Daoy (cell line): ENCODE results near the gene CRADD. TPM values are rescaled to one million over a fixed set of nuclear protein-coding genes. Genes with fewer than 3 reads are reported as not detected.
"Not testable (repeated sequence)": the region's sequence is repeated elsewhere in the genome, so short reads cannot be mapped to it uniquely, and the experiment has no call there.

Experiments used
- DNase-seq: peaks from one replicate; pipeline ENCODE4 v3.0.0-alpha.2; 2015; ENCODE audit warnings: low read depth
- total RNA-seq: library from RNA; depleted of rRNA; stranded (reverse); fragments of >200 nt; shearing (Covaris generic); gene quantifications from 2 replicates; pipeline ENCODE4 v1.2.3, GENCODE V29; 2014

The CRADD gene
- total RNA-seq, 1 experiment from 2014 or later: 12.6 TPM

DNA sequence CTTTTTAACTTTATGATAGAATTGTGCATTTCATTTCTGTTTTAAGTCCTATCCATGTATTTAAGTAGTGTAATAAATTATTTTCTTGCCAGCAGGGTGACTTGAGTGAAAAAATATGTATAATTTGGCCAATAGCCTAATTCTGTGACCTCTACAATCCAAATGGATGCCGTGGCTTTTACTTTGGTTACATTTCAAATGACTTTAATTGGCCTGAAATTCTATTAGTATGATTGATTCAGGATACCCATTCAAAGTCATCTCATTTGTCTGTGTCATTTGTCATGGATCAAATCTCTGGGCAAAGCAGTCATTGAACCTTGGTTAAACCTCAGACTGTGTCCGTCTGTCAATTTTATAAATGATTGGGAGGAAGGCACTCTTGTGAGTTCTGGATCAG is 29.6 kb downstream of the CRADD start:
- no peak for DNase-seq

GRCh38 chr12:93707836-93708235 is 30.7 kb downstream of the CRADD start:
- peak; percentile 39 for DNase-seq

- DNase-seq: no peak
Observed at GRCh38 chr12:93708952-93709351, 31.8 kb downstream of the CRADD start.

GRCh38 chr12:93709386-93709785 is 32.2 kb downstream of the CRADD start:
- no peak for DNase-seq

GRCh38 chr12:93710574-93710926 is 33.4 kb downstream of the CRADD start:
- no peak for DNase-seq

DNA sequence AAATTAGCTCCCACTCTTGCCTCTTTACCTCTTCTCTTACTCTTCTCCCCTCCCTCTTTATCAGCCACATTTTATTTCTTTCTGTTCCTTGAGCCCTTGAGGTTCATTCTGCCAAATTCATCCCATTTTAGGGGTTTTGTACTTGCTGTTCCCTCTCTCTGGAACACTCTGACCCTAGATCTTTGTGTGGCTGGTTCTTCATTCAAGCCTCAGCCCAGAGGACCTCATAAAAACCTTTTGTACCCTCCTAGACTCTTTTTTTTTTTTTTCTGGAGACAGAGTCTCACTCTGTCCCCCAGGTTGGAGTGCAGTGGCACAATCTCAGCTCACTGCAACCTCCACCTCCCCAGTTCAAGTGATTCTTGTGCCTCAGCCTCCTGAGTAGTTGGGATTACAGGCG is 34.3 kb downstream of the CRADD start:
- not testable (repeated sequence) for DNase-seq

GRCh38 chr12:93712200-93712599 is 35.0 kb downstream of the CRADD start:
- DNase-seq: no peak

DNA sequence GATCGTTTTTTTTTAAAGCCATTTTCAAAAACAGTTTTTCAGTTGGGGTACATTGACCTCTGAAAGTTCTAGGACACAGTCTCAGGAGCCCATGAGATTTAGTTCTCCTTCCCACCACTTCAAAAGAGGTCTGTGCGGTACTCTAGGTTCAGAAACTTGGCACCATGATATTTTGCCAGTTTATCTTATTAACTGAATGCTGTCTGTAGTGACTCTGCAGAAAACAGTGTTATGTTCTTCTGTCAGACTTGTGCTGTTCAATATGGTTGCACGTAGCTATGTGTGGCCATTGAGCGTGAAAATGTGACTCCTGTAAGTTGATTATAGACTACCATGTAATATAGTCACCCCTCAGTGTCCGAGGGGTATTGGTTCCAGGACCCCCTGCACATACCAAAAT is 35.9 kb downstream of the CRADD start:
- no peak for DNase-seq

GRCh38 chr12:93713800-93714199 is 36.6 kb downstream of the CRADD start:
- no peak for DNase-seq

- no peak for DNase-seq
Observed at GRCh38 chr12:93714382-93714781, 37.2 kb downstream of the CRADD start.

GRCh38 chr12:93719710-93720109 is 42.5 kb downstream of the CRADD start:
- no peak for DNase-seq

GRCh38 chr12:93720559-93720958 is 43.4 kb downstream of the CRADD start:
- DNase-seq: no peak

GRCh38 chr12:93722179-93722578 is 45.0 kb downstream of the CRADD start:
- no peak for DNase-seq

GRCh38 chr12:93722835-93723567 is 45.8 kb downstream of the CRADD start:
- DNase-seq: peak; percentile 87

- no peak for DNase-seq
Observed at GRCh38 chr12:93723568-93723930, 46.4 kb downstream of the CRADD start.

- DNase-seq: no peak
Observed at GRCh38 chr12:93725531-93725930, 48.4 kb downstream of the CRADD start.

DNA sequence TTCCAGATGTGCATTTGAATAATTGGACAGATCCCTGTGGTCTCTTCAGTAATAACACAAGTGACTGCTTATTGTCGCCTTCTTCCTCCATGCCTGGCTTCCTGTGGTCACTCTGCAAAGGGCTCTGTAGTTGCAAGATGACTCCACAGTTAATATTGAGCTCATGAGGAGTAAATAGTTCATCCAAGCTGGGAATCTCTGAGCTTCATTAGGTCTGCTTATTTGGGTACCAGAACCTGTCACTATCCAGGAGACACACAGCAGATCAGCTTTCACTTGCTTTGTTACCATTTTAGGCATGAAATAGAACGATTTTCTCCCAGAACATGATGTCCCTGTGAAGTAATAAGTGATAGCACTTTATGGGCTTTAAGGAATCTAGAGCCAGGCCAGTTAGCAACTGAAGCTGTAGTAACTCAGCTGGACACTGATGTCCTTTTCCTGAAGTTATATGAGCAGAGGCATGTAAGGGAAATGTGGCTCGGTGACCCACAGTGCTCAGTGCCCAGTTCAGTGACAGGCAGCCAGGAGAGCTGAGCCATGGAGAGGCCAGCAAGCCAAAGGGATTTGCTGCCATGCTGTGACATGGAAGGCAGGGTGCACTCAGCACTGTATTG is 50.1 kb downstream of the CRADD start:
- no peak for DNase-seq

DNA sequence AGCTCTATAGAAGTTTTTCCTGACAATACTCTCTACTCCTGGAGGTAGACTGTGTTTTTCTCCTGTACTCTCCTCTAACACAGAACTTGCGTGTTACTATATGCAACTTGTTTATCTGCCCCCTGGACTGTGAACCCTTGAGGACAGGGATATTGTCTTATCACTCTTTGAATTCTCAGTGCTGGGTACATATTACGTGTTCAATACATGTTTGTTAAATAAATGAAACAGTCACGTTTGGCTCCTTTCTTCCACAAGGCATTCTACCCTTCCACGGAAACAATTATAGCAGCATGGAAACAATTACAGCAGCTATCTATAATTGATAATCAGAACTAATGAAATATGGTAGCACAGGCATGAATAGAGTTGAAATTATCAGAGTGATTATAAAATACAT is 50.7 kb downstream of the CRADD start:
- DNase-seq: no peak

DNA sequence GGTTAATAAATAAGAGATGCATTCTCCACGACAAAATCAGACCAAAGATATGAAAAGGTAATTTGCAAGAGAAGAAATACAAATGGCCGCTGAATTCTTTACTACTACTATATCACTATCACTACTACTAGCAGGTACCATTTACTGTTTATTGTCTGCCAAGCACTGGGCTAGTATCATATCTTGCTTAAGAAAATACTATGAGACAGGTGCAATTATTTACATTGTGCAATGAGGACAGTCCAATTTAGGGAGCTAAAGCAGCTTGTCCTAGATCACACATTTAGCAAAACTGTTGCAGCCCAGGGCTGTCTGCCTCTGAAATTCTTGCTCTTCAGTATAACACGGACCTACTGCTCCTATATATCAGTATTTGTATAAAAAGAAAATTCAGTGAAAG is 52.8 kb downstream of the CRADD start:
- no peak for DNase-seq

GRCh38 chr12:93733358-93733757 is 56.2 kb downstream of the CRADD start:
- peak; percentile 15 for DNase-seq

DNA sequence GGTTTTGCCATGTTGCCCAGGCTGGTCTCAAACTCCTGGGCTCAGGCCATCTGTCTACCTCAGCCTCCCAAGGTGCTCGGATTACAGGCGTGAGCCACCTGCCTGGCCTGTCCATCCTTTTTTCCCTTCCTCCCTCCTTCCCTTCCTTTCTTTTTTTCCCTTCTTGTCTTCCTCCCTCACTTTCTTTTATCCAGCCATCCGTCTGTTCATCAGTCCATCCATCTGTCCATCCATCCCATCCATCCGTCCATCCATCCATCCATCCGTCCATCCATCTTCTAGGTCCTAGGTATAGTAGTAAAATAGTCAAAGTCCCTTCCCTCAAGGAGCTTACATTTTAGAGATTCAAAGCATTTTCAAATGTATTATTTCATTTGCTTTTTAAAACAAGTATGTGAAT is 56.8 kb downstream of the CRADD start:
- no peak for DNase-seq

DNA sequence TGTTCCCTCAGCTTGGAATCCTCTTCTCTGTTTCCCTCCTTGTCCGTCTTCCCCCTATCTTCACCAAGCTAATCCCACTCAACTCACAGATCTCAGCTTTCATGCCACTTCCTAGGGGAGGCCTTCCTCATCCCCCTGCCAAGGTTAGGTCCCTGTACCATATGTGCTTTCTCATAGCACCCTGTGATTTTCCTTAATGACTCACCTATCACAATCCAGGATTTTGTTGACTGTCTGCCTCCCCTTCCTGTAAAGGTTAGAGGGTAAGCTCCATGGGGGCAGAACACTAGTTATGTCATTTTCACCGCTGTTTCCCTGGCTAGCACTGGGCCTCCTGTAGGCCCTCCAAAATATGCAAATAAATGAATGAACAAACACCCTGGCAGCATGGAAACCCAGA is 57.6 kb downstream of the CRADD start:
- no peak for DNase-seq

- DNase-seq: no peak
Observed at GRCh38 chr12:93736640-93737178, 59.5 kb downstream of the CRADD start.
